Measurements from ENCODE around the gene MAST4. TPM values are rescaled to one million over a fixed set of nuclear protein-coding genes. Genes with fewer than 3 reads are reported as not detected.
A peak's percentile ranks its signal among the peaks of the same experiment; 100 is the strongest.

Gene MAST4
- total and polyA plus RNA-seq, 4 donors, result 17.1 to 34.6 (median 21.0) TPM

GRCh38 chr5:67188274-67189078 lies 592.3 kb downstream of the MAST4 start:
- no peak for DNase-seq (ENCODE audit: low read depth in 4 of 6, low spot score in 6 of 6)
- Histone ChIP-seq H3K27ac (ENCODE audit: low read depth, low read length) (no peak overlapping the region), H3K4me1 (ENCODE audit: control insufficient read depth, insufficient read depth, low read length) (peaks cover 3% of the 10 kb centered on the region), H3K36me3 (ENCODE audit: control insufficient read depth, insufficient read depth, low read length) (no peaks in the 10 kb centered on the region), H3K4me3 (ENCODE audit: low read depth, low read length) (no peak overlapping the region), H3K27me3 (ENCODE audit: control insufficient read depth, insufficient read depth, low read length) (no peaks in the 10 kb centered on the region), H3K9me3 (ENCODE audit: control insufficient read depth, insufficient read depth, low read length) (peaks cover 1% of the 10 kb centered on the region)
- 69% methylated on average over 4 of the region's 7 CpGs for WGBS (ENCODE audit: insufficient coverage)

- no peak for DNase-seq (ENCODE audit: low read depth in 4 of 6, low spot score in 6 of 6)
- 63% methylated on average over 2 of the region's 3 CpGs for WGBS (ENCODE audit: insufficient coverage)
- H3K4me1 ChIP-seq (ENCODE audit: control insufficient read depth, insufficient read depth, low read length), result peaks cover 3% of the 10 kb centered on the region
- no peak overlapping the region for H3K4me3 ChIP-seq (ENCODE audit: low read depth, low read length)
- no peaks in the 10 kb centered on the region for H3K27me3 ChIP-seq (ENCODE audit: control insufficient read depth, insufficient read depth, low read length)
- no peak overlapping the region for H3K27ac ChIP-seq (ENCODE audit: low read depth, low read length)
- H3K36me3 ChIP-seq (ENCODE audit: control insufficient read depth, insufficient read depth, low read length), result no peaks in the 10 kb centered on the region
- H3K9me3 ChIP-seq (ENCODE audit: control insufficient read depth, insufficient read depth, low read length), result peaks cover 1% of the 10 kb centered on the region
Observed at GRCh38 chr5:67189079-67189354, 592.8 kb downstream of the MAST4 start.

GRCh38 chr5:67189931-67190330 lies 593.7 kb downstream of the MAST4 start:
- peaks cover 1% of the 10 kb centered on the region for H3K9me3 ChIP-seq (ENCODE audit: control insufficient read depth, insufficient read depth, low read length)
- H3K27ac ChIP-seq (ENCODE audit: low read depth, low read length), result no peak overlapping the region
- 80% methylated on average over 1 of the region's 1 CpG for WGBS (ENCODE audit: insufficient coverage)
- DNase-seq (ENCODE audit: low read depth in 4 of 6, low spot score in 6 of 6), result no peak
- no peak overlapping the region for H3K4me3 ChIP-seq (ENCODE audit: low read depth, low read length)
- no peaks in the 10 kb centered on the region for H3K27me3 ChIP-seq (ENCODE audit: control insufficient read depth, insufficient read depth, low read length)
- H3K4me1 ChIP-seq (ENCODE audit: control insufficient read depth, insufficient read depth, low read length), result peaks cover 3% of the 10 kb centered on the region
- H3K36me3 ChIP-seq (ENCODE audit: control insufficient read depth, insufficient read depth, low read length), result no peaks in the 10 kb centered on the region

GRCh38 chr5:67190410-67190809 lies 594.2 kb downstream of the MAST4 start:
- H3K27me3 ChIP-seq (ENCODE audit: control insufficient read depth, insufficient read depth, low read length), result no peaks in the 10 kb centered on the region
- no peaks in the 10 kb centered on the region for H3K36me3 ChIP-seq (ENCODE audit: control insufficient read depth, insufficient read depth, low read length)
- no peak for DNase-seq (ENCODE audit: low read depth in 4 of 6, low spot score in 6 of 6)
- 86% methylated on average over 3 of the region's 4 CpGs for WGBS (ENCODE audit: insufficient coverage)
- no peak overlapping the region for H3K4me3 ChIP-seq (ENCODE audit: low read depth, low read length)
- no peak overlapping the region for H3K27ac ChIP-seq (ENCODE audit: low read depth, low read length)
- H3K9me3 ChIP-seq (ENCODE audit: control insufficient read depth, insufficient read depth, low read length), result peaks cover 1% of the 10 kb centered on the region
- H3K4me1 ChIP-seq (ENCODE audit: control insufficient read depth, insufficient read depth, low read length), result peaks cover 5% of the 10 kb centered on the region

- no peak overlapping the region for H3K4me3 ChIP-seq (ENCODE audit: low read depth, low read length)
- H3K27ac ChIP-seq (ENCODE audit: low read depth, low read length), result no peak overlapping the region
- 52% methylated on average over 5 of the region's 5 CpGs for WGBS (ENCODE audit: insufficient coverage)
- no peaks in the 10 kb centered on the region for H3K36me3 ChIP-seq (ENCODE audit: control insufficient read depth, insufficient read depth, low read length)
- H3K27me3 ChIP-seq (ENCODE audit: control insufficient read depth, insufficient read depth, low read length), result no peaks in the 10 kb centered on the region
- H3K9me3 ChIP-seq (ENCODE audit: control insufficient read depth, insufficient read depth, low read length), result peaks cover 1% of the 10 kb centered on the region
- peaks cover 9% of the 10 kb centered on the region for H3K4me1 ChIP-seq (ENCODE audit: control insufficient read depth, insufficient read depth, low read length)
- no peak for DNase-seq (ENCODE audit: low read depth in 4 of 6, low spot score in 6 of 6)
Observed at GRCh38 chr5:67190861-67191260, 594.7 kb downstream of the MAST4 start.

- Histone ChIP-seq H3K4me1 (ENCODE audit: control insufficient read depth, insufficient read depth, low read length) (peaks cover 16% of the 10 kb centered on the region), H3K27me3 (ENCODE audit: control insufficient read depth, insufficient read depth, low read length) (no peaks in the 10 kb centered on the region), H3K9me3 (ENCODE audit: control insufficient read depth, insufficient read depth, low read length) (peaks cover 1% of the 10 kb centered on the region), H3K36me3 (ENCODE audit: control insufficient read depth, insufficient read depth, low read length) (no peaks in the 10 kb centered on the region), H3K27ac (ENCODE audit: low read depth, low read length) (peak overlapping the region; percentile 3), H3K4me3 (ENCODE audit: low read depth, low read length) (no peak overlapping the region)
- peak in 1 of 6 donors; percentile 75 for DNase-seq (ENCODE audit: low read depth in 4 of 6, low spot score in 6 of 6)
- 39% methylated on average over 3 of the region's 9 CpGs for WGBS (ENCODE audit: insufficient coverage)
Observed at GRCh38 chr5:67192719-67193438, 596.7 kb downstream of the MAST4 start.

- Histone ChIP-seq H3K27ac (ENCODE audit: low read depth, low read length) (peak overlapping the region; percentile 3), H3K4me1 (ENCODE audit: control insufficient read depth, insufficient read depth, low read length) (peaks cover 16% of the 10 kb centered on the region), H3K36me3 (ENCODE audit: control insufficient read depth, insufficient read depth, low read length) (no peaks in the 10 kb centered on the region), H3K27me3 (ENCODE audit: control insufficient read depth, insufficient read depth, low read length) (no peaks in the 10 kb centered on the region), H3K4me3 (ENCODE audit: low read depth, low read length) (no peak overlapping the region), H3K9me3 (ENCODE audit: control insufficient read depth, insufficient read depth, low read length) (peaks cover 1% of the 10 kb centered on the region)
- WGBS (ENCODE audit: insufficient coverage), result no CpG with 5 or more reads among the region's 2 CpGs
- no peak for DNase-seq (ENCODE audit: low read depth in 4 of 6, low spot score in 6 of 6)
Observed at GRCh38 chr5:67193439-67193807, 597.2 kb downstream of the MAST4 start.

- Histone ChIP-seq H3K4me3 (ENCODE audit: low read depth, low read length) (no peak overlapping the region), H3K27me3 (ENCODE audit: control insufficient read depth, insufficient read depth, low read length) (no peaks in the 10 kb centered on the region), H3K9me3 (ENCODE audit: control insufficient read depth, insufficient read depth, low read length) (peaks cover 1% of the 10 kb centered on the region), H3K27ac (ENCODE audit: low read depth, low read length) (no peak overlapping the region), H3K4me1 (ENCODE audit: control insufficient read depth, insufficient read depth, low read length) (peaks cover 16% of the 10 kb centered on the region), H3K36me3 (ENCODE audit: control insufficient read depth, insufficient read depth, low read length) (no peaks in the 10 kb centered on the region)
- no CpG with 5 or more reads among the region's 3 CpGs for WGBS (ENCODE audit: insufficient coverage)
- DNase-seq (ENCODE audit: low read depth in 4 of 6, low spot score in 6 of 6), result no peak
Observed at GRCh38 chr5:67194166-67194565, 598.0 kb downstream of the MAST4 start.

GRCh38 chr5:67195406-67196275 lies 599.4 kb downstream of the MAST4 start:
- Histone ChIP-seq H3K27ac (ENCODE audit: low read depth, low read length) (peak overlapping the region; percentile 33), H3K4me1 (ENCODE audit: control insufficient read depth, insufficient read depth, low read length) (peaks cover 16% of the 10 kb centered on the region), H3K36me3 (ENCODE audit: control insufficient read depth, insufficient read depth, low read length) (no peaks in the 10 kb centered on the region), H3K27me3 (ENCODE audit: control insufficient read depth, insufficient read depth, low read length) (no peaks in the 10 kb centered on the region), H3K4me3 (ENCODE audit: low read depth, low read length) (no peak overlapping the region), H3K9me3 (ENCODE audit: control insufficient read depth, insufficient read depth, low read length) (peaks cover 1% of the 10 kb centered on the region)
- peak in 1 of 6 donors; percentile 69 for DNase-seq (ENCODE audit: low read depth in 4 of 6, low spot score in 6 of 6)
- WGBS (ENCODE audit: insufficient coverage), result 81% methylated on average over 3 of the region's 7 CpGs
